ENCODE measurements around the gene GSTP1. TPM values are rescaled to one million over a fixed set of nuclear protein-coding genes. Genes with fewer than 3 reads are reported as not detected.
A peak's percentile ranks its signal among the peaks of the same experiment; 100 is the strongest.

Gene GSTP1
- total and polyA plus RNA-seq, 9 of the 15 experiments (the other 6 are each of a cell fraction or from before 2014, with no cell fraction given) = 592 to 2,150 (median 1,204) TPM

GRCh38 chr11:67613960-67614715, 30.5 kb downstream of the GSTP1 start (continued):
- no peak for TF ChIP-seq USF1 (CRISPR knock-in tag; IDR thresholded peaks at IDR 0.05)
- no peak for TF ChIP-seq NCOA4 (IDR thresholded peaks at IDR 0.05; ENCODE audit: partially characterized antibody)
- TF ChIP-seq TAF1 (IDR thresholded peaks at IDR 0.05; ENCODE audit: control insufficient read depth, extremely low read depth, insufficient read depth, low read length, severe bottlenecking) = no peak
- TF ChIP-seq HES1 (IDR thresholded peaks at IDR 0.05; ENCODE audit: low read depth) = no peak
- peak; percentile 80 for TF ChIP-seq ELF2 (CRISPR knock-in tag; IDR thresholded peaks at IDR 0.05)
- TF ChIP-seq GTF2A2 (tag; IDR thresholded peaks at IDR 0.05) = no peak
- peak; percentile 64 for TF ChIP-seq RB1 (IDR thresholded peaks at IDR 0.05; ENCODE audit: low read depth)
- TF ChIP-seq XRCC3 (IDR thresholded peaks at IDR 0.05) = no peak
- no peak for TF ChIP-seq ARNT (IDR thresholded peaks at IDR 0.05)
- no peak for TF ChIP-seq CHD2 (IDR thresholded peaks at IDR 0.05; ENCODE audit: low read depth, low read length)
- TF ChIP-seq NR3C1 (CRISPR knock-in tag; IDR thresholded peaks at IDR 0.05) = no peak
- no peak for TF ChIP-seq MIER1 (IDR thresholded peaks at IDR 0.05; ENCODE audit: low read depth)
- TF ChIP-seq POLR3A (IDR thresholded peaks at IDR 0.05; ENCODE audit: borderline replicate concordance, extremely low read depth, insufficient read depth, insufficient read length) = no peak
- TF ChIP-seq SFPQ (IDR thresholded peaks at IDR 0.05; ENCODE audit: low read depth, low read length) = no peak
- no peak for TF ChIP-seq NONO (IDR thresholded peaks at IDR 0.05; ENCODE audit: low read depth in 2 of 2, low read length in 1 of 2)
- TF ChIP-seq ELF1 (tag; IDR thresholded peaks at IDR 0.05) = peak; percentile 74
- TF ChIP-seq NFIX (CRISPR knock-in tag; IDR thresholded peaks at IDR 0.05; ENCODE audit: low read depth) = no peak
- no peak for TF ChIP-seq NR1H2 (CRISPR knock-in tag; IDR thresholded peaks at IDR 0.05)
- no peak for TF ChIP-seq TRIM24 (IDR thresholded peaks at IDR 0.05)
- TF ChIP-seq BCOR (IDR thresholded peaks at IDR 0.05) = no peak
- TF ChIP-seq CAMTA2 (CRISPR knock-in tag; conservative IDR thresholded peaks at IDR 0.05) = no peak
- no peak for TF ChIP-seq ZBTB17 (CRISPR knock-in tag; IDR thresholded peaks at IDR 0.05)
- TF ChIP-seq CREB1 (IDR thresholded peaks at IDR 0.05) = no peak
- no peak for TF ChIP-seq CREB1 (CRISPR knock-in tag; IDR thresholded peaks at IDR 0.05)
- TF ChIP-seq CLOCK (CRISPR knock-in tag; IDR thresholded peaks at IDR 0.05; ENCODE audit: borderline replicate concordance) = no peak
